ENCODE results near the gene PLCB1. TPM values are rescaled to one million over a fixed set of nuclear protein-coding genes. Genes with fewer than 3 reads are reported as not detected.

PLCB1 gene
- polyA plus RNA-seq, 1 experiment = 13.5 TPM

GRCh38 chr20:8228315-8228714, 96.2 kb downstream of the PLCB1 start:
- Histone ChIP-seq H3K27me3 (ENCODE audit: control insufficient read depth, insufficient read depth, low read length) (no peaks in the 10 kb centered on the region), H3K36me3 (ENCODE audit: control insufficient read depth, insufficient read depth, low read length) (no peaks in the 10 kb centered on the region), H3K4me3 (ENCODE audit: low read depth, low read length) (no peak overlapping the region)
- TF ChIP-seq CTCF (IDR thresholded peaks at IDR 0.05; ENCODE audit: insufficient read depth, low read depth, low read length) = no peak
- DNase-seq (ENCODE audit: low read depth) = no peak
- CTCF ChIA-PET = interaction anchor here (1.0 to 2.1 kb wide), 2 partner anchors 10 to 78 kb away, joined by 3 to 5 read pairs; no protein-coding TSS in a partner anchor
- POLR2A ChIA-PET = no interaction called here

GRCh38 chr20:8229090-8229489, 97.0 kb downstream of the PLCB1 start:
- no peak overlapping the region for H3K4me3 ChIP-seq (ENCODE audit: low read depth, low read length)
- ChIA-PET CTCF (interaction anchor here (1.0 to 2.1 kb wide), 2 partner anchors 9 to 77 kb away, joined by 3 to 5 read pairs; no protein-coding TSS in a partner anchor), POLR2A (no interaction called here)
- no peak for TF ChIP-seq CTCF (IDR thresholded peaks at IDR 0.05; ENCODE audit: insufficient read depth, low read depth, low read length)
- no peaks in the 10 kb centered on the region for H3K36me3 ChIP-seq (ENCODE audit: control insufficient read depth, insufficient read depth, low read length)
- DNase-seq (ENCODE audit: low read depth) = no peak
- no peaks in the 10 kb centered on the region for H3K27me3 ChIP-seq (ENCODE audit: control insufficient read depth, insufficient read depth, low read length)

DNA sequence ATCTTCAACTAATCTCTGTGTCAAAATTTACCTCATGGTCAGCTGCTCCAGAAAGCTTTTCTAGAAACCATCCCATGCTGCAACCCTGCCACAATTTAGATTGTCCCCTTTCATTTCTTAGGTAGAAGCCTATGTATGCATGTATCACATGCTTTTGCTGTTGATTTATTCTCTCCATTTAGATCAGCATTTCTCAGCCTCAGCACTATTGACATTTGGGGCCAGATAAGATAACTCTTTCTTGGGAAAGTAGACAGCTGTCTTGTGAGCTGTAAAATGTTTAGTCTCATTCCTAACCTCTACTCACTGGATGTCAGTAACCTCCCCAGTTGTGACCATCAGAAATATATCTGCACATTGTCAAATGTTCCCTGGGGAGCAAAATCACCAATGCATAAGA, 99.0 kb downstream of the PLCB1 start:
- TF ChIP-seq CTCF (IDR thresholded peaks at IDR 0.05; ENCODE audit: insufficient read depth, low read depth, low read length) = no peak
- H3K36me3 ChIP-seq (ENCODE audit: control insufficient read depth, insufficient read depth, low read length) = no peaks in the 10 kb centered on the region
- no peaks in the 10 kb centered on the region for H3K27me3 ChIP-seq (ENCODE audit: control insufficient read depth, insufficient read depth, low read length)
- POLR2A ChIA-PET = no interaction called here
- CTCF ChIA-PET = interaction anchor here (1.4 to 1.6 kb wide), 3 partner anchors 15 to 490 kb away, joined by 4 to 6 read pairs (median 4); no protein-coding TSS in a partner anchor
- DNase-seq (ENCODE audit: low read depth) = no peak
- no peak overlapping the region for H3K4me3 ChIP-seq (ENCODE audit: low read depth, low read length)

DNA sequence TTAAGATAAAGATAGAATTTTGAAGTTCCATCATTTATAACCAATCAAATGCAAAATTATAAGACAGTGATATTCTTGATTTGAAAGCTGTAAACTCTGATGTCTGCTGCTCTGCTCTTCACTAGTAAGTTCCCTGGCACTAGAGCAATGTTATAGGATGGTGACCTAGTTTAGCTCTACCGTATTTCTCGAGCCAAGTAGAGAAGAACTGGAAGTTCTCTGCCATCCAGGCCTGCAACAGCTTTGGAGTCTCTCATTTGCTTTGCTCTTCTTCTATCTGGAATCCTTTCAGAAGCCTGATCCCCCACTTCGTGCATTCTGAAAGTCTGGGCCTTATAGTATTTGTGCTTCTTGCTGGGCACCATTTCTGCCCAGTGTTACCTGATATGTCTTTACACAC, 100.3 kb downstream of the PLCB1 start:
- no peak for DNase-seq (ENCODE audit: low read depth)
- Histone ChIP-seq H3K36me3 (ENCODE audit: control insufficient read depth, insufficient read depth, low read length) (no peaks in the 10 kb centered on the region), H3K4me3 (ENCODE audit: low read depth, low read length) (no peak overlapping the region), H3K27me3 (ENCODE audit: control insufficient read depth, insufficient read depth, low read length) (no peaks in the 10 kb centered on the region)
- ChIA-PET POLR2A (no interaction called here), CTCF (interaction anchor here (1.1 kb wide), 1 partner anchor 10 kb away, joined by 3 read pairs; no protein-coding TSS in a partner anchor)
- TF ChIP-seq CTCF (IDR thresholded peaks at IDR 0.05; ENCODE audit: insufficient read depth, low read depth, low read length) = no peak

DNA sequence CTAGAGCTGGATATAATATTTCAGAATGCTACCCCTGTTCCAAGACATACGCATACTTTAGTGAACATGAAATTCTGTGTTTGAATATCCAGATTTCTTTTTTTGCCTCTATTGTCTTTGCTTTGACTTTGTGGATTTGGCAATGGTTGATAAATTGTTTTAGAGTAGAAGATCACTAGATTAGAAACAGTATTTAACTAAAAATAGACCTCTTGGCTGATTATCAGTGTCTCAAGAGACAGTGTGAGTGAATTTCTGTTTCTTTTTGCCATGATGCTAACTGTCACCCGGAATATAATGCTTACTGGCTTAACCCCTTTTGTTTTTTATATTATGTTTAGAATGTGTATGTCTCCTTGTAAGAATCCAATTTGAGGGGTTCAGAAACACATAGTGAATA, 102.5 kb downstream of the PLCB1 start:
- CTCF ChIA-PET = no interaction called here
- Histone ChIP-seq H3K36me3 (ENCODE audit: control insufficient read depth, insufficient read depth, low read length) (no peaks in the 10 kb centered on the region), H3K4me3 (ENCODE audit: low read depth, low read length) (no peak overlapping the region), H3K27me3 (ENCODE audit: control insufficient read depth, insufficient read depth, low read length) (no peaks in the 10 kb centered on the region)
- no peak for DNase-seq (ENCODE audit: low read depth)
- no peak for TF ChIP-seq CTCF (IDR thresholded peaks at IDR 0.05; ENCODE audit: insufficient read depth, low read depth, low read length)
- POLR2A ChIA-PET = no interaction called here

Data from BJ (cell line).